GM12864 (cell line): ENCODE data around the gene SNN.

ENCODE experiments used
- DNase-seq: peaks from one replicate; pipeline ENCODE4 v3.0.0-alpha.2; 2011; ENCODE audit warnings: low read depth
- H3K4me3 ChIP-seq: 2 replicates; pipeline ENCODE4 v1.5.1; 2011; ENCODE audit warnings: mild to moderate bottlenecking, low read depth, low read length, control low read depth
- TF ChIP-seq, protein P1 (sequence below): IDR thresholded peaks from 2 replicates; pipeline ENCODE4 v1.5.1; 2011; ENCODE audit warnings: low read depth, mild to moderate bottlenecking, moderate library complexity, low read length, control low read depth, inconsistent platforms; ENCODE audit errors: missing control alignments

SNN gene

DNA sequence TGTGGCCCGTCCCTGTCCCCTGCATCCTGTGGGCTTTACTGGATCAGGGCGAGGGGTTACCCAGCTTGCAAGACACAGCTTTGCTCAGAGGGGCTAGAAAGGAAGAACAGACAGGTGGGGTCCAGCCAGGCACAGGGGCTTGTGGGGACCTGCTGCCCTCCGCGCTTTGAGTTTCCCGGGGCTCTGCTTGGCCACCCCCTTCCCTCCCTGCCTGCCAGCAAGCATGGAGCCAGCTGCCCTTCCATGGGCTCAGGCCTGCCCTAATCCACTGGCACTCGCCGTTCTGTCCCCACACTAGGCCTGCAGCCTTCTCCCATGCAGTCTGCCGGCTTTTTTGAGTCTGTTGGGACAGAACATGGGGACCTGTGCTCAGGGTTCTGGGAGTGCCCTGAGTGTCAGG, 3.4 kb downstream of the SNN start:
- no peak overlapping the region; the same call in 1 of the 2 replicates for H3K4me3 ChIP-seq
- DNase-seq, result no peak
- TF ChIP-seq, protein P1, sequence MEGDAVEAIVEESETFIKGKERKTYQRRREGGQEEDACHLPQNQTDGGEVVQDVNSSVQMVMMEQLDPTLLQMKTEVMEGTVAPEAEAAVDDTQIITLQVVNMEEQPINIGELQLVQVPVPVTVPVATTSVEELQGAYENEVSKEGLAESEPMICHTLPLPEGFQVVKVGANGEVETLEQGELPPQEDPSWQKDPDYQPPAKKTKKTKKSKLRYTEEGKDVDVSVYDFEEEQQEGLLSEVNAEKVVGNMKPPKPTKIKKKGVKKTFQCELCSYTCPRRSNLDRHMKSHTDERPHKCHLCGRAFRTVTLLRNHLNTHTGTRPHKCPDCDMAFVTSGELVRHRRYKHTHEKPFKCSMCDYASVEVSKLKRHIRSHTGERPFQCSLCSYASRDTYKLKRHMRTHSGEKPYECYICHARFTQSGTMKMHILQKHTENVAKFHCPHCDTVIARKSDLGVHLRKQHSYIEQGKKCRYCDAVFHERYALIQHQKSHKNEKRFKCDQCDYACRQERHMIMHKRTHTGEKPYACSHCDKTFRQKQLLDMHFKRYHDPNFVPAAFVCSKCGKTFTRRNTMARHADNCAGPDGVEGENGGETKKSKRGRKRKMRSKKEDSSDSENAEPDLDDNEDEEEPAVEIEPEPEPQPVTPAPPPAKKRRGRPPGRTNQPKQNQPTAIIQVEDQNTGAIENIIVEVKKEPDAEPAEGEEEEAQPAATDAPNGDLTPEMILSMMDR, result no peak

DNA sequence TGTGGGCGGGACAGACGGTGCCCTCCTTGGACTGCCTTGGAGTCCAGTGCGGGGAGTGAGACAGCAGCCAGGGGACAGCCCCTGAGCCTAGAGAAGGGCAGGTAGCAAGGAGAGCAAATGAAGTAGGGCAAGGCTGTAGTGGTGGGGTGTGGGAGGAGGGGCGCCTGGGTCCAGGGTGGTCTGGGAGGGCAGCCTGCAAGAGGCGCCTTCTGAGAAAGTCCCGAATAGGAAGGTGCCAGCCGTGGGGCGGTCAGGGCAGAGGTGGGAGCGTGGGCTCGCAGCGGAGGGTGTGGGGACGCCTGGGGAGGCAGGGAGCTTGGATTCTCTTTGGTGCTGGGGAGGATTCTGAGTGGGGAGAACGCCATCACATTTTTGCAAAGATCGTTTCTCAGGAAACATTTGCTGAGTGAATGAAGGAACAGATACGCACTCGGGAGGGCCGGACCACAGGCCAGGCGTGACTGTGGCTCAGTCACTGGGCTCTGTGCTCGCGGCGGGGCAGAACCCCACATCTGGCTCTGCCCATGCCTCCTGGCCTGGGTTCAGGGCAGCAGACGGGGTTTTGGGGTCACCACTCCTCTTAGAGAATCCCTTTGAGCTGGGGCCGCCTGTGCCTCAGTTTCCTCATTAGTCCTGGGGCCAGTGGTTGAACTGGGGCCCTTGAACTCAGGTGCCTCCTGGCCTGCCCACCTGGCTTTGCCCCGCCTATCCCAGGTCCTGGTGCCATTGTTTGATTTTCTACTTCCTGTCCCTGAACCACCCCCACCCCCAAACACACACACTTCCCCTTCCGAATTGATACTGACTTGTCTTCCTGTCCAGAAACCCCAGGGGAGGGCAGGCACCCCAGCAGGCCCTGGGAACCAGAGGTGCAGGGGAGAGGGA, 4.2 kb downstream of the SNN start:
- H3K4me3 ChIP-seq, result peak overlapping the region; percentile 1
- no peak for DNase-seq
- TF ChIP-seq, protein P1, result no peak

DNA sequence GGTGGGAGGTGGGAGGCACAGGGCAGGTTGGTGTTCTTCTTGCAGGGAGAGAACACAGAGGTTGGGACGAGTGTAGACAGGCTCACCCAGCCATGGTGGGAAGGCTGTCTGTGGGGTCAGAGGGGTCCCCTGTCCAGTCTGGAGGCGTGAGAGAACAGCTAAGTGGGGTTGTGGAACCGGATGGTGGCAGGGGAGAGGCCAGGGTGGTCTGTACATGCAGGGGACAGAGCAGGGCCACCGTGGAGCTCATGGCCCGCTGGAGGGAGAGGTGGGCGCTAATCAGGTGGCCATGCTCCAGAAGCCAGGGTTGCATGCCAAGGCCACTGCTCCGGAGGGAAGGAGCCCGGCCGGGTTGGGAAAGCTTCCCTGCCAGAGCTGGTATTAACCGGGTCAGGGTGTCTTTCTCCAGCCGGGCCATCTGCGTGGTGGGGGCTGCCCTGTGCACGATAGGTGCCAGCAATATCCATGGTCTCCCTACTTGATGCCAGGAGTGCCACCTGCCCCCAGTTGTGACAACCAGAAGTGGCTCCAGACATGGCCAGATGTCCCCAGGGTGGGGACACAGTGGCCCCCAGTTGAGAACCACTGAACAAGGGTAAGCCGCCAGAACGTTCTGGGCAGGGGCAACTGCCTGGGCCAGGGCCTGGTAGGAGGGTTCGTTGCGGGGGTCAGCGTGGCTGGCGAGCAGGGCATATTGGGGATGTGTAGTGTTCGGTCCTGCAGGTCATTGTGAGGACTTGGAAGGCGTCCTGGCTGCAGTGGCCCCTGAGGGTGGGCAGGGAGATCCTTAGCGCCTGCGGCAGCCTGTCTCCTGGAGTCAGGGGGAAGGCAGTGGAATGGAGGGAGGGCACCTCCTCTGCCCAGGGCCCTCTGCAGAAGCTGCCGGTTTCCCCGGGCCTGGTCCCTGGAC, 5.1 kb downstream of the SNN start:
- H3K4me3 ChIP-seq, result no peak overlapping the region
- no peak for DNase-seq
- TF ChIP-seq, protein P1, result no peak

DNA sequence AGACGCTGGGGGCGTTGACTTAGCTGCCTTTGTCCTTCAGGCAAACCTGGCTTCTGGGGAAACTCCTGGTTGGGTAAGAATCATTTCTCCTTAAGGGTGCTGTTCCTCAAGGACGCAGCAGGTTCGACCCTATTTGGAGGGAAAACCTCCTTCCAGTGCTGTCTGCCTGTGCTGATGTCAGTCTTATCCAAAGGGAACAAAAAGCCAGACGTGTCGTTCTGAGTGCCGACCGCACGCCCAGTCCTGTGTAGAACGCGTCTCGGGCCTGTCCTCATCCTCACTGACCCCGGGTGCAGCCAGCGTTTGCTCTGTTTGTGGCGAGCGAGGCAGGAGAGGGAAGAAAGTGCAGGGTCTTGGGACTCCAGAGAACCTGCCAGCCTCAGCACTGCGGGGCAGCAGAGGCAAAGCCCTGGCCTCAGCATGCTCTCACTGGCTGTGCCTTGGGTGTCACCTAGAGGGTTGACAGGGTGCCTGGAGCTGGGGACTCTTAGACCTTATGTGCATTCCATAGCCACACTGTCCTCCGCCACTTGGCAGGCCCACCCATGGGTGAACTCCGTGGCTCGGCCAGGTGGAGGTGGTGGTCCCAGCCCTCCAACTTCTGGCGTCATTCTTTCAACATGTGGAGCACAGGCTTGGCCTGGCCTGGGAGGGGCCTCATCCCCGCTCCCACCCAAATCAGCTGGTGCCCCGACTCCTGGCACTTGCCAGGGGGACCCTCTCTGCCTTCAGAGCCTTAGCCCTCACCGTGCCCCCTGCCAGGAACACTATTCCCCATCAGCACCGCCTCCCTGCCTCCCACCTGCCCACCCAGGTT, 6.0 kb downstream of the SNN start:
- no peak for DNase-seq
- no peak overlapping the region for H3K4me3 ChIP-seq
- TF ChIP-seq, protein P1, result no peak

DNA sequence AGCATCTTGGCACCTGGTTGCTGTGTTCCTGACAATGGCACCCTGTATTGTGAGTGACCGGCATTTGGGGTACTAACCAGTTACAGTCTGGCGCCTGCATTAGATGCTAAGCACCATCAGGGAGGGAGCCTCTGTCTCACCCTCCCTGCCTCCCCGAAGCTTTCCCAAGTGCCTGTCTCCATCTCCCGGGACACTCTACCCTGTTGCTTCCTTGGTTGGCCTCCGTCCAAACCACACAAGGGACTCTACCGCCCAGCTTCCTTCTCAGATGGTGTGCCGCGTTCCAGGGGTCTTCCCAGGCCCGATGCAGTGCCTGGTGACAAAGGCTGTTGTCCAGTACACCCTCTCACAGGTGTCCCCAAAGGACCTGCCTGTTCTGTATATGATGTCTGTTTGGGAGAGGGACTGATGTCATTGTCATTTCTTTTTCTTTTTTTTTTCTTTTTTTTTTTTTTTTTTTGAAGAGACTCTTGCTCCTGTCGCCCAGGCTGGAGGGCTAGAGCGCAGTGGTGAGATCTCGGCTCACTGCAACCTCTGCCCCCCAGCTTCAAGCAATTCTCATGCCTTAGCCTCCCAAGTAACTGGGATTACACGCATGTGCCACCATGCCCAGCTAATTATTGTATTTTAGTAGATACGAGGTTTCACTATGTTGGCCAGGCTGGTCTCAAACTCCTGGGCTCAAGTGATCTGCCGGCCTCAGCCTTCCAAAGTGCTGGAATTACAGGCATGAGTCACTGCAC, 6.7 kb downstream of the SNN start:
- no peak for DNase-seq
- TF ChIP-seq, protein P1, result no peak
- no peak overlapping the region for H3K4me3 ChIP-seq
